Activated naive CD8-positive, alpha-beta T cell (primary cell): ENCODE data around the gene SPATC1L.

Experiments used
- H3K27ac Mint-ChIP-seq: one replicate; pipeline ENCODE4 v1.8.0; 2021; ENCODE audit warnings: mixed read lengths
- H3K27me3 Mint-ChIP-seq: one replicate; pipeline ENCODE4 v1.8.0; 2021; ENCODE audit warnings: mixed read lengths
- H3K36me3 Mint-ChIP-seq: one replicate; pipeline ENCODE4 v1.8.0; 2021; ENCODE audit warnings: mixed read lengths
- H3K4me1 Mint-ChIP-seq: one replicate; pipeline ENCODE4 v1.8.0; 2021; ENCODE audit warnings: low read depth, mixed read lengths
- H3K4me3 Mint-ChIP-seq: one replicate; pipeline ENCODE4 v1.8.0; 2021; ENCODE audit warnings: mild to moderate bottlenecking, mixed read lengths
- H3K9me3 Mint-ChIP-seq: one replicate; pipeline ENCODE4 v1.8.0; 2021; ENCODE audit warnings: low read depth, mixed read lengths

The SPATC1L gene

DNA sequence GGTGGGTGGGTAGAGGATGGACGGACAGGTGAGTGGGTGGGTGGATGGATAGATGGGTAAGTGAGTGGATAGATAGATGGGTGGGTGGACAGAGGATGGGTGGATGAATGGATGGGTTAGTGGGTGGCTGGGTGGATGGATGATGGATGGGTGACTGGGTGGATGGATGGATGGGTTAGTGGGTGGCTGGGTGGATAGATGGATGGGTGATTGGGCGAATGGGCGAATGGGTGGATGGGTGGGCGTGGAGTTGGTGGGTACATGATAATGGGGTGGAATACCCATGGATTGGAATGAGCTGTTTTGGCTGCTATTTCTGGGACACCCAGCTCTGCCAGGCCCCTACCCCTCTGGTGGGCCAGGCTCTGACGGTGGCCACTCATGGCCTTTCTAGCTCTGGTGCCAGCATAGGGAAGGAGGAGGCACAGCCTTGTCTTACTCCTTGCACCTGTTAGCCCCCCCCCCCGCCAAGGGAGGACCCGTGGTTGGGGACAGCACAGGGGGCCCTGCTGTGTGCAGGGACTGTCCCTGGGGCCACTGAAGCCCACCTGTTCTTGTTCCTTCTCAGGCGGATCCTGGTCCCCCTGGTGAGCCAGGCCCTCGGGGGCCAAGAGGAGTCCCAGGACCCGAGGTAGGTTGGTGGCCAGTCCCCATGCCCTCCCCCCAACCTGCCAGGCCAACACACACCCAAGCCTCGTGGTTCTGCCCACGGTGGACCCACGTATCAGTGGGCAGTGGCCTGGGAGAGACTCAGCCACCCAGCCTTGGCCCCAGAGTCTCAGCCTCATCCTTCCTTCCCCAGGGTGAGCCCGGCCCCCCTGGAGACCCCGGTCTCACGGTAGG, 60.0 kb downstream of the SPATC1L start:
- Mint-ChIP-seq H3K4me3 (no peak overlapping the region), H3K27me3 (no peaks in the 10 kb centered on the region), H3K27ac (no peak overlapping the region), H3K4me1 (no peaks in the 10 kb centered on the region), H3K36me3 (peaks cover 2% of the 10 kb centered on the region), H3K9me3 (no peaks in the 10 kb centered on the region)

DNA sequence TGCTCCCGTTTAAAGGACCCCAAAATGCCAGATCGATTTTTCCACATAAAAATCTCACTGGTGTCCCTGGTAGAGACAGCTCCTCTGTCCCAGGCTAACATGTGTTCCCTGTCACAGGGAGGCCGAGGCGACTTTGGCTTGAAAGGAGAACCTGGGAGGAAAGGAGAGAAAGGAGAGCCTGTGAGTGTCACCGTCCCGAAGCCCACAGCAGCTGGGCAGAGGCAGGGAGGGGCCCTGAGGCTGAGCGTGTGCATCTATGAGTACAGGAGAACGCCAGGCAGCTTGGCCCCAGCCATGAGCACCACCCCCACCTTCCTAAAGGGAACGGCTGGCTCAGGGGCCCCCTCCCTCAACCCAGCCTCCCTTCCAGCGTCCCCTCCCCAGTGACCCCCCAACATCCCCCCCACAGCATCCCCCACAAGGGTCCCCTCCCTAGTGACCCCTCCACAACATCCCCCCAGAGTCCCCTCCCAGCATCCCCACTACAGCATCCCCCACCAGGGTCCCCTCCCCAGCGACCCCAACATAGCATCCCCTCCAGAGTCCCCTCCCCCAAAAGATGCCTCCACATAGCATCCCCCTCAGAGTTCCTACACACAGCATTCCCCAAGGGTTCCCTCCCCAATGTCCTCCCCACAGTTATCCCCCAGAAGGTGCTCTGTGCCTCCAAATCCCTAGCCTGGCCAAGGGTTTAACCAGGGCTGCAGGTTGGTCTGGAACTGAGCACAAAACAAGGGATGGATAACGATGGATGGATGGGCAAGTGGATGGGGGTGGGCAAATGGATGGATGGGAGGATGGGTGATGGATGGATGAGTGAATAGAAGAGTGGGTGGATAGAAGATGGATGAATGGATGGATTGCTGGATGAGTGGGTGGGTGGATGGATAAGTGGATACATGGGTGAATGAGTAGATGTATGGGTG, 61.2 kb downstream of the SPATC1L start:
- H3K36me3 Mint-ChIP-seq = peaks cover 2% of the 10 kb centered on the region
- H3K4me3 Mint-ChIP-seq = no peak overlapping the region
- no peaks in the 10 kb centered on the region for H3K9me3 Mint-ChIP-seq
- H3K27ac Mint-ChIP-seq = no peak overlapping the region
- no peaks in the 10 kb centered on the region for H3K4me1 Mint-ChIP-seq
- H3K27me3 Mint-ChIP-seq = no peaks in the 10 kb centered on the region

DNA sequence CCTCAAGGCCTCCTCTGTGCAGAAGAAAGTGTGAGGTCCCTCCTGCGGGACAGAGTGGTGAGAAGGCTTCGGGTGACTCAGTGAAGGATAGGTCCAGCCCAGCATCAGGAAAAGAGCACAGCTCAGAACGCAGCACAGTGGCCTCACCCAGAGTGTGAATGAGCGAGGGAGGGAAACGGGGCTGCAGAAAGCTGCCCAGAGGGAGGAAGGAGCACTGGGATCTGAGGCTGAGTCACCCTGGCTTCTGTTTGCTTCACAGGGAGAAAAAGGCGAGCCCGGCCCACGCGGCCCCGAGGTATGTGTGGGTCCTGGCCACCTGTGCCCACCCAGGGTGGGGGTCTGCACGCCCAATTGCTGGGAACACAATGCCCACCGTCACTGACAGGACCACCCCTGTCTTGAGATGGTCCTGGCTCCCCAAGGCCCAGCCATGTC, 62.0 kb downstream of the SPATC1L start:
- H3K27me3 Mint-ChIP-seq = no peaks in the 10 kb centered on the region
- H3K4me3 Mint-ChIP-seq = no peak overlapping the region
- H3K4me1 Mint-ChIP-seq = no peaks in the 10 kb centered on the region
- H3K27ac Mint-ChIP-seq = no peak overlapping the region
- peaks cover 2% of the 10 kb centered on the region for H3K36me3 Mint-ChIP-seq
- no peaks in the 10 kb centered on the region for H3K9me3 Mint-ChIP-seq

DNA sequence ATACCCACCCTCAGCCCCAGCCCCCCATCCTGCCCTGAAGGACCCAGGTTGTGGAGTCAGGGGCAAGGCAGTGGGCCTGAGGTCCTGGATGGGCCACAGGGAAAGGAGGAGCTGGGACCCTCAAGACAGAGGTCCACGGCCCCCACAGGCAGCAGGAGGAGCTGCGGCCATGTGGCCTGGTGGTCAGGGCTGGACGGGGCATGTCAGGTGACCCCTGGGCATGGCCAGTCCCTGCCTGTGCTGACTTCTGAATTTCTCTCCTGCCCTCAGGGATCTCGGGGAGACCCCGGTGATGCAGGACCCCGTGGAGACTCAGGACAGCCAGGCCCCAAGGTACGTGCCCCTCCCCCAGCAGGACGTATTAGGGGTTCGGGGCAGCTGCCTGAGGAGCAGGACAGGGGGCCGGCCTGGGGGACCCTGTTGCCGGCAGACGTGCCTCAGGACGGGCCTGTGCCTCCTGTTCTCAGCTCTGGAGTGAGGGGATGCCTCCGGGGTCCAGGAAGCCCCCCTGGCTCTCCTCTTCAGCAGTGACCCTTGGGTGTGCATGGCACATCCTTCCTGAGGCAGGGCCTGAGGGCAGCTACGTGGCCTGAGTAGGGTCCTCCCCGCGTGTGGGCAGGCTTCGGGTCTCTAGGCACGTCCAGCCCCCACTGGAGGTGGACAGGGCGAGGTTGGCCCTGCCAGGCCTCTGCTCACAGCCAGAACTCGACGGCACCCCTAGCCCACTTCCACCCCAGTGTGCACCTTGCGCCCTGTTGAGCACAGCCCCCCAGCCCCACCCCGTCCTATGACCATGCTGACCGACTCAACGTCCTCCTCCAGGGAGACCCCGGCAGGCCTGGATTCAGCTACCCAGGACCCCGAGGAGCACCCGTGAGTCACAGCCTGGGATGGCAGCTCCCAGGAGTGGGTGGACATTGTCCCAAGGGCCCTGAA, 62.7 kb downstream of the SPATC1L start:
- no peaks in the 10 kb centered on the region for H3K4me1 Mint-ChIP-seq
- peaks cover 2% of the 10 kb centered on the region for H3K36me3 Mint-ChIP-seq
- H3K9me3 Mint-ChIP-seq = no peaks in the 10 kb centered on the region
- no peak overlapping the region for H3K27ac Mint-ChIP-seq
- no peak overlapping the region for H3K4me3 Mint-ChIP-seq
- H3K27me3 Mint-ChIP-seq = no peaks in the 10 kb centered on the region

DNA sequence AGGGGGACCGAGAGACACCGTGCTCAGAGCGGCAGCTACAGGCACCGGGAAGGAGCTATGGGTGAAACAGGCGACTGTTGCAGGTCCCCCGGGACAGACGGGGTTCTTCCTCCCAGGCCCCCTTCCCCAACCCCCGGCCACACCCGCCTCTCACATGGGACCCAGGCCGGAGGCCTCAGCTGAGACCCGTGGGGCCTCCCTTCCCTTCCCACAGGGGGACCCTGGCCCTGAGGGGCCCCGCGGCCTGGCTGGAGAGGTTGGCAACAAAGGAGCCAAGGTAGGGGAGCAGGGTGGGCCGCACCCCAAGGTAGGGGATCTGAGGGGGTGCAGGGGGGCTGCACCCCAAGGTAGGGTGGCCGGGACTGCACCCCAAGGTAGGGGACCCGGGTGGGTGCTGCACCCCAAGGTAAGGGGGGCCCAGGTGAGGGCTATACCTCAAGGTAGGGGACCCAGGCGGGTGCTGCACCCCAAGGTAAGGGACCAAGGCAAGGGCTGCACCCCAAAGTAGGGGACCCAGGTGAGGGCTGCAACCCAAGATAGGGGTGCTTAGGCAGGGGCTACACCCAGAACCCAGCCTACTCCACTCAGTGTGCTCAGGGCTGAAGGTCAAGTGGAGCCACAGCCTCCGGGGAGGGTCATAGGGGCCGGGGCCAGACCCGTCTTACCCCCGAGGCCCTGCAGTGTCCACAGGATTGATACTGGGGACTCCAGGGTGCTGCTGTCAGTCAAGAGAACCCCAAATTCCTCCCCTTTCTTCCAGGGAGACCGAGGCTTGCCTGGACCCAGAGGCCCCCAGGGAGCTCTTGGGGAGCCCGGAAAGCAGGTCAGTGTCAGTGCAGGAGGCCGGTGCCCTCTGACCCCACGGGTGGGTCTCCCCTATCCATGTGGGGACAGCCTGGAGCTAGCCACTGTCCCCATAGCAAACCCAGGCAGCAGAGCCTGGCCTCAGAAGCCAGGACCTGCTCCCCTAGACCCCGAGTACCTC, 63.7 kb downstream of the SPATC1L start:
- H3K4me1 Mint-ChIP-seq = no peaks in the 10 kb centered on the region
- no peak overlapping the region for H3K27ac Mint-ChIP-seq
- no peaks in the 10 kb centered on the region for H3K27me3 Mint-ChIP-seq

DNA sequence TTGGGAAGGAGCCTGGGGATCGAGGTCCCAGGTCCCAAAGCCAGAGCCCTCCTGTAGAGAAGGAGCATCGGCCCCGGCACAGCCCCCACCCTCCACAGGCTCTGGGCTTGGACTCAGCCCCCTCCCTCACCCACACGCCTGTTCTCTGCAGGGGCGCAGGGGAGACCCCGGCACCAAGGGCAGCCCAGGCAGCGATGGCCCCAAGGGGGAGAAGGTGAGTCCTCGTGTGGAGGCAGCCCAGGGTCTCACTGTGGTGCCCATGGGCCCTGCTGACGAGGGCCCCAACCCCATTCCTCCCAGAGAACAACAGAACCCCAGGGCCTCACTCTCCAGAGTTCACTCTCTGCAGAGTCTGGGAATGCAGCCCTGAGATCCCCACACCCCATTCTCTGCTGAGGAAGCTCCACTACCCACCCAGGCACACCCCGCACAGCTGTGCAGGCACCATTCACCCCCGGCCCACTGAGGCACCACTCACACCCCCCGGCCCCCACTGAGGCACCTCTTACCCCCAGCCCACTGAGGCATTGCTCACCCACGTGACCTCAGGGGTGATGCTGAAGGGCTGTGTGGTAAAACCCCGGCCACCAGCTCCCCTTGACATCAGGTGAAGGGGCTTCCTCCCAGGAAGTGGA, 64.5 kb downstream of the SPATC1L start:
- H3K36me3 Mint-ChIP-seq = peaks cover 3% of the 10 kb centered on the region
- no peak overlapping the region for H3K27ac Mint-ChIP-seq

More for the DNA sequence above, 63.7 kb downstream of the SPATC1L start:
- Mint-ChIP-seq H3K9me3 (no peaks in the 10 kb centered on the region), H3K4me3 (no peak overlapping the region), H3K36me3 (peaks cover 2% of the 10 kb centered on the region)

DNA sequence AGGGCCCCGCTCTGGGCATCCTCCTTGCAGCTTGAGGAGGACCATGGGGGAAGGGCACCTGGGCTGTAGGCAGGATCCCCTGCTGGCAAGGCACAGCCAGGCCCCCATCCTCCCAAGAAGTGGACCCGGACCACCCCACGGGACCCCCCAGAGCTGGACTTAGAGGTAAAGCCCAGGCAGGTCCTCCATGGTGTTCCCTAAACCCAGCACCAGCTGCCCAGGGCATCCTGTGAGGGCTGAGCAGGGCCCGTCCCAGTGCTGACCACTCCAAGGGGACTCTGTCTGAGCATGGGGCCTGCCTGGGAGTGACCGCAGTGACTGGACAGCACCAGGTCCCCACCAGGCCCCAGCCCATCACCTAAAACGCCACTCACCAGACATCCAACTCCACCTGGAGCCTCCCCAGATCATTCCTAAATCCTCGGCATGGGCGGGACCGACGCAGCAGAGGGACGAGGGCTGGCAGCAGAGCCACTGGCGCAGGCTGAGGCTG, 65.1 kb downstream of the SPATC1L start:
- Mint-ChIP-seq H3K4me1 (no peaks in the 10 kb centered on the region), H3K27ac (no peak overlapping the region), H3K4me3 (no peak overlapping the region), H3K9me3 (no peaks in the 10 kb centered on the region), H3K36me3 (peaks cover 4% of the 10 kb centered on the region), H3K27me3 (no peaks in the 10 kb centered on the region)

More for the DNA sequence above, 64.5 kb downstream of the SPATC1L start:
- Mint-ChIP-seq H3K27me3 (no peaks in the 10 kb centered on the region), H3K4me3 (no peak overlapping the region), H3K9me3 (no peaks in the 10 kb centered on the region), H3K4me1 (no peaks in the 10 kb centered on the region)

DNA sequence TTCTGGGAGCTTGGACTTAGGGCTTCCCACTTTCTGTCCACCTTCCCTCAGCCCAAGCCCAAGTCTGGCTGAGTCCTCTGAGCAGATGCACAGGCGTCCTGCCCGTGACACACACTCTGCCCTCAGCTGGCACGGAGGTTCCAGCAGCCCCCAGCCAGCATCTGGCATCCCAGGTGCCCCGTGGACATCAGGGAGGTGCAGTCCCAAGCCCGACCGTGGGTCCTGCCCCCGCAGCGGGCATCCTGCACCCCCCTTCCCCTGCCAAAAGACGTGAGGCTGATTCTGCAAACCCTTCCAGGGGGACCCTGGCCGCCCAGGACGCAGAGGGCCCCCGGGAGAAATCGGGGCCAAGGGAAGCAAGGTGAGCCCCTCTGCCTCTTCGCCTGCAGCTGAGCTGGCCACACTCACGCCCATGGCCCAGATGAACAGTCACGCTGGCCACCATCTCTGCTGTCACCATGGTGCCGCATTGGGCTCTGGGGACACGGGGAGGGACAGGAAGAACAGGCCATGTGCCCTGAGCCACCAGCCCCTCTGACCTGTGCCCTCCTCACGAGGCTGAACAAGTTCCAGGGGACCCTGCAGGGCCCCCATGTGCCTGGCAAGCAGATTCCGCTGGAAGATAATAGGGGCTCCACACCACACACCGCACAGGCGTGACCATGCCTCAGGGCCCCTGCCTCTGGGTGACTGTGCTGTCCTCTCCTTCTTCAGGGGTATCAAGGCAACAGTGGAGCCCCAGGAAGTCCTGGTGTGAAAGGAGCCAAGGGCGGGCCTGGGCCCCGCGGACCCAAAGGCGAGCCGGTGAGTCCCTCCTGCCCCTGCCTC, 65.7 kb downstream of the SPATC1L start:
- Mint-ChIP-seq H3K4me1 (no peaks in the 10 kb centered on the region), H3K27ac (no peak overlapping the region), H3K27me3 (no peaks in the 10 kb centered on the region), H3K36me3 (peaks cover 2% of the 10 kb centered on the region), H3K4me3 (no peak overlapping the region), H3K9me3 (no peaks in the 10 kb centered on the region)

DNA sequence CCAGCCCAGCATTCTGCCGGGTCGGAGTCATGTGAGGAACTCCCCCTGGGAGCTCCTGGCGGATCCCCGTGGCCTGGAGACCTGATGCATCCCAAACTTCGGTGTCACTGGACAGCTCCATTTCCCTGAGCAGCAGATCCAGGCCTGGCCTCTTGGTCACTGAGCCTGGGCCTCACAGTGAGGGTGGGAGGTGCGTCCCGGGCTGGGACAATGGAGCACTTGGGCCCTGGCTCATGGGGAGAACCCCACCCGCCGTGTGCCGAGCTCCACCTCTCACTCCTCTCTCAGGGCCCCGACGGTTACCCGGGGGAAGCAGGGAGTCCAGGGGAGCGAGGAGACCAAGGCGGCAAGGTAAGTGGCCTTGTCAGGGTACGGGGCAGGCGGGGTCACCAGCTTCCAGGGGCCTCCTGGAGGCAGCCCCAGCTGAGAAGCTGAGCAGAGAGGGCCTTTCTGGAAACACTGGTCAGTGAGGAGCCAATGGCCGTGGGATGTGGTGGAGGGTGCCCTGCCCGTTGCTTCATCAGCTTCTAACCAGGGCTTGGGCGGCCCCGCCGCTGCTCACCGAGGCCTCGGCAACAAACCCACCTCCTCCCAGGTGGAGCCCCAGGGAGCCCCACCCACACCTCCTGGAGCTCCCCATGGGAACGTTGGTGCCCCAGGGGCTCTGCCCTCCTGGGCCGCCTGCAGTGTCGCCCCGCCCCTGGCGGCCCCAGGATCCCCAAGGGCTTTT, 66.5 kb downstream of the SPATC1L start:
- Mint-ChIP-seq H3K27ac (no peak overlapping the region), H3K4me3 (no peak overlapping the region), H3K9me3 (no peaks in the 10 kb centered on the region), H3K36me3 (peaks cover 2% of the 10 kb centered on the region), H3K4me1 (no peaks in the 10 kb centered on the region), H3K27me3 (no peaks in the 10 kb centered on the region)

DNA sequence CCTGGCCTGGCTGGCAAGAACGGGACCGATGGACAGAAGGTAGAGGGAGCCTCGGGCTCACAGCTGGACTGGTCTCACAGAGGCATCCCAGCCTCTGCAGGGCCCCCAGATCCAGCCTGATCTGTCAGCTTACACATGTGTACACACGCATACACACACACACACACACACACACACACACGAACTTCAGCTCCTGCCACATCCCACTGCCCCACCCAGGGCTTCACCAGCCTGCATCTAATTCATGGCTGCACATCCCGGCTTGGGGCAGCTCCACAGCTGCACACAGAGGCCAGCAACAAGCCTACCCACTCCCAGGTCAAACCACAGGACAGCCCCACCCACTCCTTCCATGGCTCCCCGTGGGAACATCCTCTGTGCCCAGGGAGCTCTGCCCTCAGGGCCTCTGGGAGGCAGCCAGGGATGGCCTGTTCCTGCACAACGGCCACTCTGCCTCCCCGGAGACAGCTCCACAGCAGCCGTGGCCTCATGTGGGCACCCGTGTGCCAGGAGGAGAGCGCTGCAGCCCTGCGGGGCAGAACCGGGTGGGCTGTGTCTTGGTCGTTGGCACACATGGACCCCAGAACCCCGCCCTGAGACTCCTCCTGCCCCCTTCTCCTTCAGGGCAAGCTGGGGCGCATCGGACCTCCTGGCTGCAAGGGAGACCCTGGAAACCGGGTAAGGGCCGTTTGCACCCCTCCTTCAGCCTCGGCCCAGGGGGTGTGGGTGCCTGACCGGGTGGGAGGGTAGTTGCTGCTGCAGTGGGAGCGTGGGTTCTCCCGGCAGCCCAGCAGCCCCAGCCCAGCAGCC, 67.3 kb downstream of the SPATC1L start:
- Mint-ChIP-seq H3K4me1 (no peaks in the 10 kb centered on the region), H3K9me3 (no peaks in the 10 kb centered on the region), H3K36me3 (peaks cover 2% of the 10 kb centered on the region), H3K27me3 (no peaks in the 10 kb centered on the region), H3K4me3 (no peak overlapping the region), H3K27ac (no peak overlapping the region)

DNA sequence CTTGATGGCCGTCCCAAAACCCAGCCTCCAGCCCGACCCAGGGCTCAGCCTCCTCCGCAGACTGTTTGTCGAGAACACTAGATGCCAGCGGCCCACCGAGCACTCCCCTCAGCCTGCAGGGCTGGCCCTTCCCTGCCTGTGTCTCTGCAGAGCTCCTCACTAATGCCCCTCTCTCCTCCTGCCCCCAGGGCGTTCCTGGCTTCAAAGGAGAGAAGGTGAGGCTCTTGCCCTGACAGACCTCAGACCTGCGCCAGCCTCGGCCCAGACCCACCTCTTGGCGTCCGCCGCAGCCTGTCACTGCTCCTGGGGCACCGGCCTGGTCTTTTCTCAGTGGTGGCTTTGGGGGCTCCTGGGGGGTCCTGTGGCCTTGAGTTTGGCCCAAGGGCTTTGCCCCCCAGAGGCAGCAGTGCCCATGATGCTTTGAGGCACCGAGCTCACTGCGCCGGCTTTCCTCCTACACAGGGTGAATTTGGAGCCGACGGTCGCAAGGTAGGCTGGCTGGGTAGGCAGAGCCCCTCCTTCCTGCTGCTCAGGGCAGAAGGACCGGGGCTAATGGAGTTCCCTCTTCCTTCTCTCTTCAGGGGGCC, 68.0 kb downstream of the SPATC1L start:
- Mint-ChIP-seq H3K36me3 (peaks cover 2% of the 10 kb centered on the region), H3K4me1 (no peaks in the 10 kb centered on the region), H3K27ac (no peak overlapping the region), H3K4me3 (no peak overlapping the region), H3K27me3 (no peaks in the 10 kb centered on the region), H3K9me3 (no peaks in the 10 kb centered on the region)
